Spleen (tissue), 11 donors: Measurements from ENCODE around the gene ITCH. TPM values are rescaled to one million over a fixed set of nuclear protein-coding genes. Genes with fewer than 3 reads are reported as not detected.

Source experiments
- DNase-seq: peaks from one replicate; pipeline ENCODE4 v3.0.0-alpha.2; 2020
- H3K27ac ChIP-seq, 8 donors: fragments of 200-600 bp; sonication (generic) in 7 of 8; 1 replicate in 4 of 8; 2 replicates in 4 of 8; pipeline versions ENCODE4 v1.5.0 to v1.8.0; 2016 to 2021; ENCODE audit warnings: inconsistent platforms in 4 of 8, mild to moderate bottlenecking in 4 of 8, moderate library complexity in 1 of 8
- H3K27me3 ChIP-seq, 7 donors: fragments of 200-600 bp; sonication (generic) in 6 of 7; replicated peaks in 1 of 7; 1 replicate in 4 of 7; 2 replicates in 3 of 7; pipeline versions ENCODE4 v1.5.0 to v1.8.0; 2016 to 2021; ENCODE audit warnings: inconsistent platforms in 3 of 7, mild to moderate bottlenecking in 1 of 7
- H3K36me3 ChIP-seq, 6 donors: fragments of 200-600 bp; sonication (generic) in 5 of 6; 1 replicate in 4 of 6; 2 replicates in 2 of 6; pipeline versions ENCODE4 v1.5.0 to v1.8.0; 2016 to 2021; ENCODE audit warnings: inconsistent platforms in 2 of 6
- H3K4me1 ChIP-seq, 6 donors: fragments of 200-600 bp; sonication (generic) in 5 of 6; 1 replicate in 3 of 6; 2 replicates in 3 of 6; pipeline versions ENCODE4 v1.5.0 to v1.8.0; 2016 to 2021; ENCODE audit warnings: inconsistent platforms in 3 of 6
- H3K4me3 ChIP-seq, 8 donors: fragments of 200-600 bp; sonication (generic) in 7 of 8; 1 replicate in 4 of 8; 2 replicates in 4 of 8; pipeline versions ENCODE4 v1.5.0 to v1.8.0; 2016 to 2021; ENCODE audit warnings: inconsistent platforms in 4 of 8, mild to moderate bottlenecking in 4 of 8, moderate library complexity in 2 of 8
- H3K9me3 ChIP-seq, 8 donors: fragments of 200-600 bp; sonication (generic) in 7 of 8; 1 replicate in 4 of 8; 2 replicates in 4 of 8; pipeline versions ENCODE4 v1.5.0 to v1.8.0; 2016 to 2021; ENCODE audit warnings: inconsistent platforms in 4 of 8
- CTCF ChIP-seq, 11 experiments: fragments of 200-600 bp in 7 of 11; fragments of 450-650 bp in 4 of 11; sonication (generic) in 4 of 11; IDR thresholded peaks in 8 of 11; conservative IDR thresholded peaks in 3 of 11; 1 replicate in 7 of 11; 2 replicates in 4 of 11; pipeline versions ENCODE4 v1.4.0 to v1.8.0; 2016 to 2021; ENCODE audit warnings: antibody characterized with exemption in 11 of 11, inconsistent platforms in 4 of 11, mild to moderate bottlenecking in 1 of 11
- POLR2A ChIP-seq, 3 donors: fragments of 450-650 bp; IDR thresholded peaks; one replicate each; pipeline ENCODE4 v1.5.1; 2017; ENCODE audit warnings: antibody characterized with exemption in 3 of 3, mild to moderate bottlenecking in 1 of 3
- POLR2AphosphoS5 ChIP-seq, 3 donors: sonication (generic); formaldehyde crosslinking; IDR thresholded peaks; one replicate each; pipeline ENCODE4 v1.5.1; 2017; ENCODE audit warnings: antibody characterized with exemption in 3 of 3
- WGBS, 5 donors: extraction: QIAGEN DNeasy Blood & Tissue Kit in 3 of 5; methylation state at CpG; one replicate each; pipeline versions ENCODE4 v1.1.5 to v1.1.7; 2013 to 2018; 5-methylcytosine and 5-hydroxymethylcytosine counted together
- intact Hi-C: fragments of 100-400 bp; cut with DNase I; formaldehyde crosslinking; loops from one replicate; pipeline ENCODE4 v1.15.0; 2023; ENCODE audit warnings: low total_unique reads
- polyA plus RNA-seq, 3 donors: library from polyadenylated mRNA; stranded (reverse); fragments of 200-250 nt; gene quantifications; one replicate each; pipeline ENCODE4 v1.2.1, GENCODE V29; 2013
- total RNA-seq, 7 donors: library from RNA; depleted of rRNA in 3 of 7; stranded (reverse); fragments of >200 nt in 3 of 7; fragmentation: NEBNext Ultra II Directional in 4 of 7; extraction: Animal tissue kit (Norgen Biotek cat#: 25700) in 4 of 7; gene quantifications; one replicate each; pipeline versions ENCODE4 v1.1.0 to v1.2.1, GENCODE V29; 2016 to 2021
- donor health status: healthy with polysubstance abuse.
- donor health status: DM: no; HTN: no; CAD: no; lungs with moderate emphysema.
- donor health status: DM: no; HTN: no; CAD: no.
- donor health status: Bipolar disorder and iron deficiency.
- donor health status: healthy.
- donor health status: DM: no; HTN: no; CAD: no.
- donor health status: DM: yes; HTN: yes; CAD: no.

ITCH gene
- total and polyA plus RNA-seq, 10 donors = 6.9 to 72.7 (median 61.6) TPM

- DNase-seq = no peak
- WGBS, 5 donors = 93 to 98% (median 95%) methylated on average over 4 of the region's 4 CpGs
- no peak overlapping the region for H3K4me3 ChIP-seq
- no peaks in the 10 kb centered on the region for H3K4me1 ChIP-seq
- no peaks in the 10 kb centered on the region for H3K27me3 ChIP-seq
- H3K9me3 ChIP-seq = no peaks in the 10 kb centered on the region
- H3K36me3 ChIP-seq = peaks cover 0 to 99% (median 35%) of the 10 kb centered on the region in 6 donors
- H3K27ac ChIP-seq = no peak overlapping the region
- TF ChIP-seq CTCF (IDR thresholded peaks at IDR 0.05 in 8 of 11, conservative IDR thresholded peaks at IDR 0.05 in 3 of 11) (no peak), POLR2A (IDR thresholded peaks at IDR 0.05) (no peak), POLR2AphosphoS5 (IDR thresholded peaks at IDR 0.05) (no peak)
- intact Hi-C loops = no loop called here
Observed at GRCh38 chr20:34507702-34508413, 144.8 kb downstream of the ITCH start.

GRCh38 chr20:34510575-34510974 lies 147.5 kb downstream of the ITCH start:
- H3K9me3 ChIP-seq = no peaks in the 10 kb centered on the region
- H3K36me3 ChIP-seq = peaks cover 0 to 75% (median 19%) of the 10 kb centered on the region in 6 donors
- WGBS, 5 donors = 86 to 97% (median 90%) methylated on average over 1 of the region's 1 CpG

GRCh38 chr20:34511891-34512265 lies 148.8 kb downstream of the ITCH start:
- intact Hi-C loops = no loop called here
- no peak overlapping the region for H3K4me3 ChIP-seq
- H3K36me3 ChIP-seq = peaks cover 0 to 62% (median 8%) of the 10 kb centered on the region in 6 donors
- TF ChIP-seq CTCF (IDR thresholded peaks at IDR 0.05 in 8 of 11, conservative IDR thresholded peaks at IDR 0.05 in 3 of 11) = no peak
- TF ChIP-seq POLR2A (IDR thresholded peaks at IDR 0.05) = no peak
- no peak for TF ChIP-seq POLR2AphosphoS5 (IDR thresholded peaks at IDR 0.05)
- no peaks in the 10 kb centered on the region for H3K9me3 ChIP-seq
- H3K27me3 ChIP-seq = no peaks in the 10 kb centered on the region
- no peak for DNase-seq
- H3K4me1 ChIP-seq = peaks cover 0 to 25% (median 15%) of the 10 kb centered on the region in 6 donors
- WGBS, 5 donors = 96 to 99% (median 97%) methylated on average over 3 of the region's 3 CpGs
- H3K27ac ChIP-seq = no peak overlapping the region

More at GRCh38 chr20:34510575-34510974, 147.5 kb downstream of the ITCH start:
- TF ChIP-seq POLR2A (IDR thresholded peaks at IDR 0.05) (no peak), POLR2AphosphoS5 (IDR thresholded peaks at IDR 0.05) (no peak), CTCF (IDR thresholded peaks at IDR 0.05 in 8 of 11, conservative IDR thresholded peaks at IDR 0.05 in 3 of 11) (no peak)
- Histone ChIP-seq H3K27ac (no peak overlapping the region), H3K27me3 (no peaks in the 10 kb centered on the region), H3K4me3 (no peak overlapping the region), H3K4me1 (peaks cover 0 to 20% (median 13%) of the 10 kb centered on the region in 6 donors)
- DNase-seq = no peak
- intact Hi-C loops = no loop called here

- H3K27ac ChIP-seq = peak overlapping the region in 1 of 8 donors; percentile 23
Observed at GRCh38 chr20:34512266-34512954, 149.3 kb downstream of the ITCH start.

More at GRCh38 chr20:34512266-34512954, 149.3 kb downstream of the ITCH start:
- WGBS, 5 donors = 87 to 96% (median 94%) methylated on average over 4 of the region's 4 CpGs
- Histone ChIP-seq H3K9me3 (no peaks in the 10 kb centered on the region), H3K36me3 (peaks cover 0 to 56% (median 8%) of the 10 kb centered on the region in 6 donors), H3K27me3 (no peaks in the 10 kb centered on the region), H3K4me1 (peaks cover 5 to 30% (median 21%) of the 10 kb centered on the region in 6 donors), H3K4me3 (no peak overlapping the region)
- TF ChIP-seq CTCF (IDR thresholded peaks at IDR 0.05 in 8 of 11, conservative IDR thresholded peaks at IDR 0.05 in 3 of 11) (no peak), POLR2AphosphoS5 (IDR thresholded peaks at IDR 0.05) (no peak), POLR2A (IDR thresholded peaks at IDR 0.05) (no peak)
- intact Hi-C loops = no loop called here
- no peak for DNase-seq
